Prostate gland (tissue), 2 donors: ENCODE data around the gene DENND5A. TPM values are rescaled to one million over a fixed set of nuclear protein-coding genes. Genes with fewer than 3 reads are reported as not detected.
"Not testable (repeated sequence)": the region's sequence is repeated elsewhere in the genome, so short reads cannot be mapped to it uniquely, and the experiment has no call there.

Experiments
- DNase-seq: peaks from one replicate; pipeline ENCODE4 v3.0.0-alpha.2; 2019; ENCODE audit warnings: low spot score
- H3K27ac ChIP-seq, 2 donors: fragments of 200-600 bp; sonication (generic); 2 replicates each; pipeline ENCODE4 v1.5.1; 2017 to 2019
- H3K27me3 ChIP-seq: fragments of 200-600 bp; sonication (generic); replicated peaks from 2 replicates; pipeline ENCODE4 v1.5.1; 2019; ENCODE audit not compliant: insufficient read depth
- H3K36me3 ChIP-seq, 2 donors: fragments of 200-600 bp; sonication (generic); 1 replicate in 1 of 2; 2 replicates in 1 of 2; pipeline versions ENCODE4 v1.5.1 to v1.8.1; 2017 to 2019
- H3K4me1 ChIP-seq: fragments of 200-600 bp; sonication (generic); replicated peaks from 2 replicates; pipeline ENCODE4 v1.5.1; 2019
- H3K4me3 ChIP-seq, 2 donors: fragments of 200-600 bp; sonication (generic); 2 replicates each; pipeline ENCODE4 v1.5.1; 2017 to 2019
- H3K9me3 ChIP-seq: fragments of 200-600 bp; sonication (generic); 2 replicates; pipeline ENCODE4 v1.5.1; 2017
- CTCF ChIP-seq, 4 experiments: fragments of 200-600 bp in 2 of 4; fragments of 450-650 bp in 2 of 4; sonication (generic) in 2 of 4; IDR thresholded peaks; 1 replicate in 3 of 4; 2 replicates in 1 of 4; pipeline ENCODE4 v1.5.1; 2016 to 2019; ENCODE audit warnings: antibody characterized with exemption in 4 of 4, mild to moderate bottlenecking in 2 of 4, moderate library complexity in 2 of 4
- POLR2A ChIP-seq: fragments of 450-650 bp; IDR thresholded peaks from one replicate; pipeline ENCODE4 v1.6.1; 2016; ENCODE audit warnings: antibody characterized with exemption, mild to moderate bottlenecking
- POLR2AphosphoS5 ChIP-seq: sonication (generic); formaldehyde crosslinking; IDR thresholded peaks from one replicate; pipeline ENCODE4 v1.6.1; 2017; ENCODE audit warnings: antibody characterized with exemption
- WGBS: methylation state at CpG from one replicate; pipeline ENCODE4 v1.1.5; 2018; 5-methylcytosine and 5-hydroxymethylcytosine counted together
- intact Hi-C: fragments of 100-400 bp; cut with DNase I; formaldehyde crosslinking; loops from one replicate; pipeline ENCODE4 v1.14.2; 2022
- total RNA-seq, 2 donors: library from RNA; depleted of rRNA; stranded (reverse); fragments of >200 nt; gene quantifications; one replicate each; pipeline ENCODE4 v1.1.0, GENCODE V29; 2016

DENND5A gene
- total RNA-seq, 2 donors from 2014 or later: 25.4 to 84.6 TPM

DNA sequence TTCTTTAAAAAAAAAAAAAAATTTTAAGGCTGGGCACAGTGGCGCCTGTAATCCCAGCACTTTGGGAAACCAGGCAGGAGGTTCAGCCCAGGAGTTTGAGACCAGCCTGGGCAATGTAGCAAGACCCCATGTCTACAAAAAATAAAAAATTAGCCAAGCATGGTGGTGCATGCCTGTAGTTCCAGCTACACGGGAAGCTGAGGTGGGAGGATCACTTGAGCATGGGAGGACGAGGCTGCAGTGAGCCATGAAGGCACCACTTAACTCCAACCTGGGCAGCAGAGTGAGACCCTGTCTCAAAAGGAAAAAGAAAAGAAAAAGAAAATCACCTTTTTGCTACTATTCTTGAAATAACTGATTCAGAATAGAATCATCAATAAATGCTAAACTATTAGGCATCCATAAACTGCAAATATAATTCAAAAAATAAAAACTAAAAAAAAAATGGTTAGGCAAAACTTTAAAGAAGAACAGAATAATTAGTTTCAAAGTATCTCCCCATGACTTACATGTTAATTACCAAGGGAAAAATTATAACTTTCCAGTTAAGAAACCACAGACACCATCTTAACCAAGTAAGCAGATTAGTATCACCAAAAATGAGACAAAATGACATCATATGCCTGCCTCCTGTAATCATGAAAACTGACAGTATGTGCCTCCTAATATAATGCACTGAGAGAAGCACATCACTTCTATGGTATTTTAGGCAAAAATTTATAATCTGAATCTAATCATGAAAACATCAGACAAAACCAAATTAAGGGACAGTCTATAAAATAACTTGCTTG, 63.6 kb downstream of the DENND5A start:
- TF ChIP-seq POLR2A (no peak), CTCF (IDR thresholded peaks at IDR 0.05) (no peak), POLR2AphosphoS5 (no peak)
- Histone ChIP-seq H3K9me3 (no peaks in the 10 kb centered on the region), H3K27ac (no peak overlapping the region), H3K27me3 (no peaks in the 10 kb centered on the region), H3K4me1 (no peaks in the 10 kb centered on the region), H3K4me3 (no peak overlapping the region), H3K36me3 (no peaks in the 10 kb centered on the region)
- no peak for DNase-seq
- 95% methylated on average over 3 of the region's 3 CpGs for WGBS
- intact Hi-C loops: no loop called here

DNA sequence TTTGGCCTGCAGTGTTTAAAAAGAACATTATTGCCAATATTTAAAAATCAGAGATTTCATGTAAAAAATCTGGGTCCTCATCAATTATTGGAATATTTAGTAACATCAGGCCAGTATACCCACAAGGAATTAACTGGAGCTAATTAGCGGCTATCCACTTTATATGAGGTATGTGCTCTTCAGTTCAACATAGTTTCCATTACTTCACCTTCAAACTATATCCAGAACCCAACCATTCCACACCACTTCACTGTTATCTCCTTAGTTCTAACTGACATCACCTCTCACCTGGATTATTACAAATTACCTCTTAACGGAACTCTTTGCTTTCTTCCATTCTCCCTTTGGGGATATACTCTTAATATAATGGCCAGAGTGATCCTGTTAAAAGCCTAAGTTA, 64.7 kb downstream of the DENND5A start:
- TF ChIP-seq POLR2AphosphoS5: no peak
- no peak for TF ChIP-seq POLR2A
- no peak for TF ChIP-seq CTCF (IDR thresholded peaks at IDR 0.05)
- DNase-seq: no peak
- H3K4me1 ChIP-seq: no peaks in the 10 kb centered on the region
- WGBS: 97% methylated on average over 2 of the region's 2 CpGs
- no peaks in the 10 kb centered on the region for H3K36me3 ChIP-seq
- H3K4me3 ChIP-seq: no peak overlapping the region
- no peaks in the 10 kb centered on the region for H3K9me3 ChIP-seq
- intact Hi-C loops: no loop called here
- H3K27me3 ChIP-seq: no peaks in the 10 kb centered on the region
- no peak overlapping the region for H3K27ac ChIP-seq

DNA sequence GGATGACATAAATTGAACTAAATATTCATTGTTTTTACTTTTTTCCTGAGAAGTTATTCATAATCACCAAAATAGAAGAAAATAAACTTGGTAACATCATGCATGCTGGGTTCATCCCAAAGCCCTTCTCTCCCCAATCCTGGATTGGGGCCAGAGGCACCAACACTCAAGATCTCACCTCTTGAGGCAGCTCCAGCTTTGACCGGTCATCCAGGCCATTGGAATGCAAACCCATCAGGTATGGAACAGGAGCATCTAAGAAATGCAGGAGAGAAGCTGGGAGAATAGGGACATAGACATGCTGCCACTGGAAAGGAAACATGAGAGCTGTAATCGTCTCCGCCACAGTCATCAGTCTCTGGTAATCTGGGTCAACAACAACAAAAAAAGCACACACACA, 71.8 kb downstream of the DENND5A start:
- intact Hi-C loops: no loop called here
- no peak for DNase-seq
- no peaks in the 10 kb centered on the region for H3K36me3 ChIP-seq
- no peak overlapping the region for H3K4me3 ChIP-seq
- H3K27me3 ChIP-seq: no peaks in the 10 kb centered on the region
- no peak overlapping the region for H3K27ac ChIP-seq
- 87% methylated on average over 3 of the region's 3 CpGs for WGBS
- H3K9me3 ChIP-seq: no peaks in the 10 kb centered on the region
- TF ChIP-seq CTCF (IDR thresholded peaks at IDR 0.05) (no peak), POLR2A (no peak), POLR2AphosphoS5 (no peak)
- no peaks in the 10 kb centered on the region for H3K4me1 ChIP-seq

DNA sequence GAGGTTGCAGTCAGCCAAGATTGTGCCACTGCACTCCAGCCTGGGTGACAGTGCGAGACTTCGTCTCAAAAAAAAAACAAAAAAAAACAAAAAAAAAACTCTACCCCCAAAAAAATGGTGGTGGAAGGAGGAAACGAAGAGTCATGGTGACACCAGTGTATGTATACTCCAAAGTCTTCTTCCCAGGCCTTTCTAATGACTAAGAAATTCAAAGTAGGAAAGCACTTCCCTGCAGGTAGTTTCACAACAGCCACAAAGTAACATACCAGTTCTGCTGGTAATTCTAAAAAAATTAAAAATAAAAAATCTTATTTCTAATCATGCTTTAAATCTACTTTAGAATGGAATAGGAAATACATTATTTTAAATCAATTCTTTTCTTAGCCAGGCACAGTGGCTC, 72.6 kb downstream of the DENND5A start:
- no peaks in the 10 kb centered on the region for H3K4me1 ChIP-seq
- H3K36me3 ChIP-seq: no peaks in the 10 kb centered on the region
- TF ChIP-seq POLR2A: no peak
- no peak for TF ChIP-seq POLR2AphosphoS5
- no peak for TF ChIP-seq CTCF (IDR thresholded peaks at IDR 0.05)
- intact Hi-C loops: no loop called here
- no peak for DNase-seq
- no peaks in the 10 kb centered on the region for H3K27me3 ChIP-seq
- no peaks in the 10 kb centered on the region for H3K9me3 ChIP-seq
- no peak overlapping the region for H3K4me3 ChIP-seq
- H3K27ac ChIP-seq: no peak overlapping the region
- WGBS: 93% methylated on average over 3 of the region's 3 CpGs

GRCh38 chr11:9190326-9191016, 74.7 kb downstream of the DENND5A start:
- intact Hi-C loops, H3K4me1 ChIP-seq, H3K27ac ChIP-seq, H3K4me3 ChIP-seq, H3K36me3 ChIP-seq, H3K9me3 ChIP-seq, H3K27me3 ChIP-seq, DNase-seq: not testable (repeated sequence)
- WGBS: 94% methylated on average over 5 of the region's 5 CpGs

- H3K4me3 ChIP-seq, H3K36me3 ChIP-seq, H3K27ac ChIP-seq, H3K4me1 ChIP-seq, H3K27me3 ChIP-seq, H3K9me3 ChIP-seq, intact Hi-C loops, DNase-seq: not testable (repeated sequence)
- WGBS: 91% methylated on average over 3 of the region's 3 CpGs
These were observed 76.3 kb downstream of the DENND5A start for GRCh38 chr11:9188860-9189259.
